ENCODE results near the gene CMIP.

Gene CMIP

DNA sequence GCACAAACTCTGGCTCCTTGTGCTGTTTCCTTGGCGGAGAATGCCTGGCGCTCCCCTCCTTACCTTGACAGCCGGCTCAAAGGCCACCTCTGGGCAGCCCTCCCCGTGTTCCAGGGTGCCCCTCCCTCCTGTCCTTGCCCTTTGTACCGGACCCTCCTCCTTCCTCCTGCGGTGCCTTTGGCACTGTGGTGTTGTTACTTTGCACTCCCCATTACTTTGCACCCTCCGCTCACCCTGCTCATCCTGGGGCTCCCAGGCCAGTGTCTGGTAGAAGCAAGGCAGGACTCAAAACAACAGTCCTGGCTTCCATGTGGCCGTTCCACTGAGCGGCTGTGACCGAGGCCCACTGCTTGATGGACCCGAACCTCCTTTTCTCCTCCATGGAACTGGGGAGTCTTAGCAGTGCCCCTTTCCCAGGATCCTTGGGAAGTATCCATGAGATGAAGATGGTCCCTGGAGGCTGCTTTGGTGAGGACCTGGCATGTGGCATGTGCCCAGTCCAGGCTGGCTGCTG lies 147.8 kb downstream of the CMIP start:
- DNase-seq: no peak

DNA sequence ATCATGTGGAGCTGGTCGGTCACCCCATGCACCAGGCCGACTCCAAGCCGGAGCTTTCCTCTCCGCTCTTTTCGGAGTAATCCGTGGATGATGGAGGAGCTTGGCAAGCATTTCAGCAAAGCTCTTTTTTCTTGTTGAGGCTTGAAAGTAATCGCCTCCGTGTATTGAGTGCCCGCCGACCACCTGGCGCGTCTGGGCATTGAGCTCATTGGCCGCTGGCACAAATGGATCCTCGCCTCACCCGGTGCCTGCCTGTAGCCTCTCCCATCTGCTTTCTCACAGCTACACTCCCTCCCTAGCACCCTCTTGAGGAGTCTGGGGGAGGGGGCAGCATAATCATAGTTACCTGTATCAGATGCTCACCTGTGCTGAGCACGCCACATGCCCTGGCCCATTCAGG lies 148.9 kb downstream of the CMIP start:
- peak; percentile 90 for DNase-seq

DNA sequence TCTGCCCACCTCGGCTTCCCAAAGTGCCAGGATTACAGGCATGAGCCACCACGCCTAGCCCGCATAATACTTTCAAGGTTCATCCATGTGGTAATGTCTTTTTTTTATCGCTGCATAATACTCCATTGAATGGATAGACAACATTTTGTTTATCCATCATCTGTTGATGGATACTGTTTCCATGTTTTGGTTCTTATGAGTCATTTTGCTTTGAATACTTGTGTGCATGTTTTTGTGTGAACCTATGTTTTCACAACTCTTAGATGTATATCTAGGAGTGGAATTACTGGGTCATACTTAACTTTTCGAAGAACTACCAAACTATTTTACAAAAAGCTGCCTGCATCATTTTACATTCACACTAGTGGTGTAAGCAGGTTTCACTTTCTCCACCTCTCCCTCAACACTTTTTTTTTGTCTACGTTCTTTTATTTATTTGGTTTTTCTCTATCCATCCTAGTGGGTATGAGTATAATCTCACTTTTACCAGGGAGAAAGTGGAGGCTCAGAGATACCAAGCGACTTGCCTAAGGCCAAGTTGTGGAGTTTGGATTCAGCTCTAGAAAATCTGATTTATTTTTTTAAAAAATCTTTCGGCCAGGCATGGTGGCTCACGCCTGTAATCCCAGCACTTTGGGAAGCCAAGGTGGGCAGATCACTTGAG lies 151.2 kb downstream of the CMIP start:
- no peak for DNase-seq

DNA sequence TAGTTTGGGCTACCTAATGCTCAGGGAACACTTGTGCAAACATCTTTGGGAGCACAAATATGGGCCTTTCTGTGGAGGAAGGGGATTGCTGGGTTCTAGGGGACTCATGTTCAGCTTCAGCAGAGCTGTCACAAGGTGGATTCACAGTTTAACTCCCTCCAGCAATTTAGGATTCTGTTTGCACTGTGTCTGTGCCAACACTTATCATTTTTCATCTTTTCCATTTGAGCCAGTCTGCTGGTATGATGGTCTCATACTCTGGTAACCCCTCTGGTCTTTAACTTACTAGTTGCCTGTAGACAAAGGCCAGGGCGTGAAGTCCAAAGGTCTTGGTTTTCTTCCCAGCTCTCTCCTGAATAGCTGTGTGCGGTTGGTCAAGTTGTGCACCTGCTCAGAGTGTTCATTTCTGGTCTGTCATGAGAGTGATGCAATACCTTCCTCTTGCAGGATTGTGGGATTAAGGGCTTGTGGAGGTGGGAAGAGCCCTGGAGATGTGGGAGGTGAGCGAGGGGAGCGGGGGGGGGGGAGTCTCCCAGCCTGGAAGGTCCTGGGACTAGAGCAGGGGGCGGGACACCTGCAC lies 152.6 kb downstream of the CMIP start:
- no peak for DNase-seq

DNA sequence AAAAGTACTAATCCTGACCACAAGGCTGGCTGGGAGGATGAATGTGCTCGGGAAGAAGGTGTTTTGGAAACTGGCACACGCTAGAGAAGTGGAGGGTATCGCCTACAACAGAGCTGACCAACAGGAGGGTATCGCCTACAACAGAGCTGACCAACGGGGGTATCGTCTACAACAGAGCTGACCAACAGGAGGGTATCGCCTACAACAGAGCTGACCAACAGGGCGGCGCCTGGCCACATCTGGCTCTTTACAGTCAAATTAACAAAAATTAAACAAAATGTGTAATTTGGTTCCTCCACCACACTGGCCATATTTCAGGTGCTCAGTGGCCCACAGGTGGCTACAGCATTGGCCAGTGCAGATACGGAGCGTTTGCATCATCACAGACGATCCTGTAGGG lies 153.5 kb downstream of the CMIP start:
- no peak for DNase-seq

DNA sequence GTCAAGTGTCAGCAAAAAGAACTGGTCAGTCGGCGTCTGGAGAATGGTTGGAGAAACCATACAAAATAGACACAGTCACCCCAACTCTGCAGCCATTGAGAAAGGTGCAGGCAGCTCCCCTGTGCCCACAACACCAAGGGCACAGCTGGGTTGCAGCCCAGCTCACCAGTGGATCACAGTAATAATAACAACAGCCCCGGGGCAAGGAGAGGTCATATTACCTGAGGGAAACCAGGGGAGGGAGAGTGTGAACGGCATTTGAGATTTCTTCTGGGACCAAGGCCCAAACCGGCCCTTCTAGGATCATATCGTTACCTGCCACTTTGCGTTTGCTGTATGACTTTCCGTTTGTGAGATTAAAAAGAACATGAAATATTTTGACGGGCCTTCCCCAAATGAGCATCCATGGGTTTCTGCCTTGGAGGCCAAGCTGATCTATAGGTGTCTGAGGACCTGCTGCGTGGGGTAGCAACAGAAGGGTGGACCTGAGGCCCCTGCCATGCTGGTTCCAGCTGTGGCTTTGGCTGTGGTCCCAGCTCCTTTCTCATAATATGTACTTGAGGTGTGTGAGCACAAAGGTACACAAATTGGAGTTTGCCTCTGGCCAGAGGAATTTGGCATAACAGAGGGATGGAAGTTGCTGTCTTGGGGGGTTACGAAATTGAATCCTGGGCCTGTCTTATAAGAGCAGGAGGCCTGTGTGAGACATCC lies 154.6 kb downstream of the CMIP start:
- peak; percentile 64 for DNase-seq

DNA sequence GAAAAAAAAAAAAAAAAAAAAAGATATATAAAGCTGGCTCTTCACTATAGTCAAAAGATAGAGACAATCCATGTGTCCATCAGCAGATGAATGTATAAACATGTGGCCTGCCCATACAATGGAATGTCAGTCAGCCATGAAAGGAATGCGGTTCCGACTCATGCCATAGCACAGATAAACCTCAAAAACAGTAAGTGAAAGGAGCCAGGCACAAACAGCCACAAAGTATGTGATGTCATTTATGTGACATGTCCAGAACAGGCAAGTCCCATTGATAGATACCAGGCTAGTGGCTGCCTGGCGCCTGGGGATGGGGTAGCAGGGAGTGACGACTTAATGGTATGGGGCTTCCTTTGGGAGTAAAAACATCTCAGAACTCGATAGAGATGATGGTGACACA lies 155.7 kb downstream of the CMIP start:
- no peak for DNase-seq

DNA sequence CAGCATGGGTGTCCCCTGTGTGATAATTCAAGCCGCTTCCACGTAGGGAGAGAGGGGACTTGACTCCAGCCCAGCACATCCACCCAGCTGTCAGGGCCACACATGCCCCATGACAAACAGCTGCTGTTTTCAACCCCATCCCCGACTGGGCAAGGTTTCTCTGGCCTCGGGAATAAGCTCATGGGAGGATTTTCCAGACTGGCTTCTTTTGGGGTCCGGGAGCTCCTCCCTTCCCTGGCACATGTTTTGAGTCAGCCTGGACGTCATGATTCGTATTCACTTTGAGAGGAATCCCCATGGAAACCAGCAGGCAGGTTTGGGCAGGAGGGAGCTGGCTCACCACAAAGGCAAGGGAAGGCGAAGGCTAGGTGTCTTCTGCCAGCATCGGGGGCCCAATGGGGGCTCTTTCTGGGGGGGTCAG lies 156.4 kb downstream of the CMIP start:
- DNase-seq: peak; percentile 55

DNA sequence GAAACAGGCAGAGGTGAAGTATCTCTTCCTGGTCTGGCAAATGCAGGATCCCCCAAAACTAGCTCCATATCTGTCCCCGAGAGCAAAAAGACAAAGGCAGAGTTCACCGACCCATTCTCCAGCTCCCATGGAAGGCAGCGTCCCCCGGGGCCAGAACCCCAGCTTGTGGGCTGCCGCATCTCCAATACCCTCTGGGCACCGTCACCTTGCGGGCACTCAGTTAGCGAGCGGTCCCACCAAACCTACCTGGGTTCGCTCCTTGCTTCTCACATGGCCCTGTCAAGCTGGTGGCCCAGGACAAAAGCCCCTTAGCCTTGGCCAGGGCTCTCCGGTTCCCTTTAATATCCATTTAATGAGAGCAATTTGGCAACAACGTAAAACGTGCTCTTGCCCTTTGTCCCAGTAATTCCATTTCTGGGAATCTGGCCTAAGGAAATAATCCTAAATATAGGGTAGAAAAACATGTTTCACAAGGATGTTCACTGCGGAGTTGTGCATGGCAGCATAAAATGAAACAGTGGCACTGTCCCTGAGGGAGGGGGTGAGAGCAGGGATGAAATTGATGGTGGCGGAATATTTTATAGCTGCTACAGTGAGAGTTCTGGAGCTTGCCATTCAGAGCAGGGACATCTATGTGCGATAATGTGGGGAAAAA lies 157.1 kb downstream of the CMIP start:
- DNase-seq: peak; percentile 46

DNA sequence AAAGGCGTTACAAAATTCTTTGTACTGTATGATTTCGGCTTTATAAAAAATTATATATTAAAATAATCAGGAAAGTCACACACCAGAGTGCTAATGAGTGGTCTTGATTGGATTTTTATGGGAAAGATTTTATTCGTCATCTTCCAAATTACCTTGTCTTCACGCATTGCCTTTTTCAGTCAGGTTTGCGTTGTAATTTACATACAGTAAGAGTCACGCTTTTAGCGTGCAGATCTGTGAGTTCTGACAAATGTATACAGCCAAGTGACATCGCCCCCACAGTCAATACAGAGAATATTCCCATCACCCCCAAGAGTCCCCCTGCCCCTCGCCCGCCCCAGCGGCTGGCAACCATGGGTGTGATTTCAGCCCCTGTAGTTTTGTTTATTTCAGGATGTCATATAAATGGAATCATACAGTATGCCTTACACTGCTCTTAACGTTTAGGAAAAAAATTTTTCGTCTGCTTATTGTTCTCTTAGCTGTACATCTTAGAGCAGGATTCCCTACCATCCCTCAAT lies 157.7 kb downstream of the CMIP start:
- DNase-seq: no peak

DNA sequence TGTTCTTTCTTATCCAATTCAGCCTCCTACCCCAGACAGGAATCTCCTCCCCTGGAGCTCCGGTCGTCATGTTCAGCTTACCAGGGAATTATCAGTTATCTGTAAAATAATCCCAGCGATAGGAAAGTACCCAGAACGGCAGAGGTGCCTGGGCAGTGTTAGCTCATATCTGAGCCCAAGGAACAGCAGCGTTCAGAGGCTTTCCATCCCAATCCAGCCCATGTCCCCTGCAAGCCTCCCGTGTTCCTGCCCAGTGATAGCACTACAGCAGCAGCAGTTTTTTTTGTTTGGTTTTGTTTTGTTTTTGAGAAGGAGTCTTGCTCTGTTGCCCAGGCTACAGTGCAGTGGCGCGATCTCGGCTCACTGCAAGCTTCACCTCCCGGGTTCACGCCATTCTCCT lies 158.2 kb downstream of the CMIP start:
- no peak for DNase-seq

DNA sequence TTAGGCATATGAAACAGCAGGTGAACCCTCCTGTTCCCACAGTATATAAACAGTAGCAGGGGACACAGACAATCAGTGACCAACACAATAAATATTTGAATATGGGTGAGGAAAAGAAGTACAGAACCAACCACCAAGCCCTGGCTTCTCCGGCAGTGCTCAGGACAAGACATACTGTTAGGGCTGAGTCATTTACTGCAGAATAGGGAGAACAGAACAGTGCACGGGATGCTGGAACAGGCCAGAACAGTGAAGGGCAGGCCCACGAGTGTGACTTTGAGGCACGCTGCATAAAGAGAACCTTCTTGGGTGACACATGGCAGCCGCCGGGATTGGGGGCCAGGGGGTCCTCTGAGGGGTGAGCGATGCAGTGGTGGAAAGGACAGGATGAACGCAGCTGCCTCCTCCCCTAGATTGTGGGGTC lies 160.4 kb downstream of the CMIP start:
- DNase-seq: no peak

DNA sequence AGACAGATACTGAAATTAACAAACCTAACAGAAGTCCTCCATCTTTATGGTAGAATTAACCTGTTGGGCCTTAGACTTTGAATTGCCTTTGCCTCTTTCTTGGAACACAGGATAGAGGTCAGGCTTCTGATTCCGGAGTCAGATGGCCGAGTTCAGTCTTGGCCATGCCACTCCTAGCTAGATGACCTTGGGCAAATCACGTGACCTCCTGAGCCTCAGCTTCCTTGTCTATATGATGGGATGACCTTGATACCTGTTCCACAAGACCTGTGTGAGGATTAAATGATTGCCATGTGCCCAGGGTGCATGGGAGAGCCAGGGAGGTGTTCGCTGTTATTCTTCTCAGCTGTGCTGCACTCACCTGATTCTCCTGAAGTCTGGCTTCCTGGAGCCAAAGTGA lies 161.4 kb downstream of the CMIP start:
- DNase-seq: no peak

DNA sequence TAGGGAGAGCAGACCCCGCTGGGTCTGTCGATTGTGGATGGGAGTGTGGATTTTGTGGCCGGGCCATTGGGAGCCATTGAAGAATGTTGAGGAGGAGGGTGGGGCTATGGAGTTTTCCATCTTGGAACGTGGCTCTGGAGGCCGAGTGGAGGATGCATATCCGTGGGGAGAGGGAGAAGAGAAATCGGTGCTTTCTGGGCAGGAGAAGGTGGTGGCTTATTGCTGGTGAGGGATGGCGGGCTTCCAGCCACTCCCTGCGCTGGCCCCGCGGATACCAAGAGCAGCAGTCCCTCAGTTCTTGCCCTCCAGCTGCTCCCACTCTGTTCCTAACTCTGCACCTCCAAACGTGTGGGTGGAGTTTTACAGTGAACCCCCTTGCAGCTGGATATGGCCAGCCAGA lies 162.4 kb downstream of the CMIP start:
- no peak for DNase-seq

DNA sequence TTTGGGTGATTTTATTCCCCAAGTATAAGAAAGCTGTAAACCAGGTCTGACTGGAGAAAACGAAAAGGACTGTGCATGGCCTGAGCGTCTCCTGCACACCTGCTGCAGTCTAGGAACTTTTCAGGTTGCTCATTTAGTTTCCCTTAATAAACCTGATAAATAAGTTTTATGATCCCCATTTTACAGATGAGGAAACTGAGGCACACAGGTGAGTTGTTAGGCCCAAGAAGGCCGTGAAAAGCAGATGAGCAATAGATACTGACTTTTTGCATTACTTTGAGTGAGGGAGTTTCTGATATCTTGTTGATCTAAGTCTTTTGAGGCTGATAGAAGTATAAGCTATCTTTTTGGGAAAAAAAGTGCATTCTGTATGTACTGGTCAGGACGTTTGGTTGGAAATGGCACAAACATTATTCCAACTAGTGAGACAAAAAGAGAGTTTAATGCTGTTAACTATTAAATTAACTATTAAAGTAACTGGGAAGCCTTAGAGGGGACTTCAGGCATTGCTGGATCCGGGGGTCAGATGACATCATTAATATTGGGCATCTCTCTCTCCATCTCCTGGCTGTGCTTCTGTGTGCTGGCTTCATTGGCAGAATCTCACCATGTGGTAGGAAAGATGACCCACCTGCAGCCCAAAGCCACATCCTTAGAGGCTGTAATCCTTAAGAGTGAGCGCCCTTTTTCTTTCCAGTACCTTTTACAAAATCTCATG lies 163.4 kb downstream of the CMIP start:
- DNase-seq: no peak

DNA sequence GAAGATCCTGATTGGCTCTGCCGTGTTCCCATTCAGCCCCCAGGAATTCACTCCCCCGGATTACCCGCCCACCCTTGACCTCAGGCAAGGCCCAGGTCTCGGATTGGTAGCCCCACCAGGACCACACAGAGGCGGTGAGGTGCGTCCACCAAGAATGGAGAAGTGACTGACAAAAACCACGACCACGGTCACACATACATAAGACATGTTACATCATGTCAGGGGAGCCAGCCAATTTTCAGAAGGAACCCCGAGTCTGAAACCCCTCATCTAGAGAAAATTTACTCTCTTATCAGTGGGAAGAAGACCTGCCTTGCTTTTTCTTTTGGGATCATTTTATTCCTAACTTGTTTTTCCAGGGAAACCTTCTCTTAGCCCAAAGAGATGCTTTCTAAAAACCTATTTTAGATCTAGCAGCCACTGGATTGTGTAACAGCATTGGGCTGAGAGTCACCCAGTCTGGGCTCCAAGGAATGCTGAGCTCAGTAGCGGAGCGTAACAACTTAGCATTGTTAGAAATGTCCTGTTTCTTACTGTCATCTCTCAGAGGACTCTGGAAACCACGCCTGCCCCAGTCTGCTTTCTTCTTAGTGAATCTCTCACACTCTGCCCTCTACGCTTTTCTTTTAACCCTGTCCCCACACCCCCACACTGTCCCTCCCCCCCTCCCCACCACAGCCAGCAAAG lies 164.1 kb downstream of the CMIP start:
- no peak for DNase-seq

DNA sequence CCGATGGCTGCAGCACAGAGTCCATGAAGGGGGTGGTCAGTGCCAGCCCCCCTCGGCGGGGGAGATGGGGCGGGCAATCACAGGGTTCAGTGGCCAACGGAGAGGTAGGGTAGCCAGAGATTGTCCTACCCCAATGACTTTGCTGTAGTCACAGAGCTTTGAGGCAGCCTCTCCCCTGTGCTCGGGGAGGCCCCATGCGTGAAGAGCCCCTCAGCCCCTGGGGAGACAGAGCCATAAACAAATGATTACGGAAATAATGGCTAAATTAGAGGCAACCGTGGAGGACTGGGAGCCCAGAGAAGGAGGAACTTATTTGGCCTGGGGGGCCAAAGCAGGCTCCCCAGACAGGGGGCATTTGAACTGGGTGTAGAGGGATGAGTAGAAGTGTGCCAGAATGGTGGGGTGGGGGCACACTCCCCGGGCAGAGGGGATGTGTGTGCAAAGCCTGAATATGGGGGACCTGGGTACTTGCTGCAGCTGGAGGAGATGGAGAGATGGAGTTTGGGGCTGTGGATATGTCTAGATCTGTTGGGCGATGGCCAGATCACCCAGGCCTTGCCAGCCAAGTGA lies 164.8 kb downstream of the CMIP start:
- no peak for DNase-seq

DNA sequence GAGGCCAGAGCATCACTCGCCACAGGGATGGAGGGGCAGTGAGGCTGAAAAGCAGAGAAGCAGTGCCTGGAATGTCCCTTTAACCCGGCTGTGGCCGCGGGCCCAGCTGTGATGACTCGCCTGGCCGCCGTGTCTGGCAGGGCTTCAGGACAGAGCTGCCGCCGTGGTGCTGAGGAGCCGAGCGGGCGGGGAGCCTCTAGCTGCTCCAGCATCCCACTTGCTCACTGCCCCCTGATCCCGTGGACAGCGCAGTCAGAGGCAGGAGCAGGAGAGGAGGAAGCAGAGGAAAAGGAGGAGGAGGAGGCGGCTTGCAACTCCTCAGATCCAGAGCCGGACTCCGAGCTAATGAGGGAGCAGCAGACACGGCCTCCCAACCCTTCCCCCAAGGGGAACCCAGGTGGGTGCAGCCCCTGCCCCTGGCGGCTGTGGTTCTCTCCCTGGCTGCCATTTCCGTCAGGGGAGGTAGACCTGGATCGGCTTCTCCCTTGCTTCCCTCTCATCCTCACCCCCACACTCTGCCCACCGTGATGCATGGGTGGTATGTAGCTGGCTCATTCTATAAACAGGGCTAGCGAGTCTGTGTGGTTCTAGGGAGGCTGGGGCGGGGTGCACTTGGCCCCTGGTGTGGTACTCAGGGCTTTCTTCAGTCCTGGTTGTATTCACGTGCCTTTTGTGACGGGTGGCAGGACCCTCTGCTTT lies 165.7 kb downstream of the CMIP start:
- no peak for DNase-seq

DNA sequence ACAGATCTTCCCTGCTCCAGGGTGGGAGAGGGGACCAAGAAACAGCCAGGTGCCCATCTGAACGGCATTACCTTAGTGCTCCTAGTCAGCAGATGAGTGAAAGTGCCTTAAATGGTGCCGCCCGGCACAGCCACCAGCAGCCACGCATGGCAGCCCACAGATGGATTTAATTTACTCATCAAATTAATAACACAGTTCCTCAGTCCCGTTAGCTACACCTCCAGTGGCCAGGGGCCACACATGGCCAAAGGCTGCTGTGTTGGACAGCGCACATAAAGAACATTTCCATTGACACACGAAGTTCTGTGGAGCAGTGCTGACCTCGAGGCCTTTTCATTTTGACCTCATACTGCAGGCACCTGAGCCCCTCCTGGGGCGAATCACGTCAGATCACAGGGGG lies 166.3 kb downstream of the CMIP start:
- DNase-seq: no peak

DNA sequence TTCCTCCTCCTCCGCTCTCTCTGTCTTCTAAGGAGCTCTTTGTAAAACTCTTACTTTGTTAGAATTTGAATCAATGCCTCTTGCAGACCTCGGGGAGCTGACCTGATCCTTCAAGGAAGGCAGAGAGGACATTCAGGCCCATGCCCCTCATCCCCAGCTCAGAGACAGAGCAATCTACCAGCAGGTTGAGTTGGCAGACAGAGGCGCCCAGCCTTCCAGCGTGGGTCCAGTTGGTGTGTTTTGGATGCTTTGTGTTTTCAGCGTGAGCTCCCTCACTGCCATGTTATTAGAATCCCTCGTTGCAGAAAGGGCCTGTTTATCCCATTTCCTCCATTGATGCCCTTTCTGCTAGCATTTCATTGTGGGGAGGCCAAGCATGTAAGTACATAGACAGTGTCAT lies 167.1 kb downstream of the CMIP start:
- DNase-seq: no peak
